DOHH2 (cell line): ENCODE results near the gene TENT4A.

Experiments used
- CTCF ChIP-seq: fragments of 200-600 bp; sonication (generic); IDR thresholded peaks from one replicate; pipeline ENCODE4 v1.5.1; 2014; ENCODE audit warnings: antibody characterized with exemption, mild to moderate bottlenecking, low read depth, low read length; ENCODE audit not compliant: poor library complexity, severe bottlenecking
- EZH2phosphoT487 ChIP-seq: fragments of 200-600 bp; sonication (generic); IDR thresholded peaks from 2 replicates; pipeline ENCODE4 v1.6.1; 2017; ENCODE audit warnings: borderline replicate concordance, mild to moderate bottlenecking, antibody characterized with exemption, low read length, moderate library complexity, mixed read lengths

DNA sequence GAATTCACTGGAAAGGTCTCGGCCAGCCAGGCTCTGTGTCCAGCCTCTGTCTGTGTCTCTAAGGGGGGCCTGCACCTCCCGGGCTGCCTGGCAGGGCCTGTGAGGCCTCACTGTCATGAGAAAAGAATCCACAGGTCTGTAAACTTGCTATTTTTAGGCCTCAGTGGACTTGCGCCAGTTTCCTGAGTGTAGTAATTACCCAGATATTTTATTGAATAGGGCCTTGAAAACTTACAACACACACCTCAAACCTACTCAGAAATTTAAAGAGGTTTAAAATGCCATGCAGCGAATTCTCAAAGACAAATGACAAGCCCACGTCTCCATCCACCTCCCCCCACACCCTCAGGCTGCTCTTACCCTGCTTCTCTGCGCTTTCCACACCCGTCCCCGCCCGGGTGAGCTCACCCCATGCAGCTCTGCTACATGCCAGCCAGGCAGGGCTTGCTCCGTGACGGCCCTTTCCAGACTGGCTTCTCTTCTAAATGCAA is 8.8 kb upstream of the TENT4A start:
- TF ChIP-seq CTCF (no peak), EZH2phosphoT487 (no peak)
